GM19452 (cell line): ENCODE results near the gene STK39.
"Not testable (repeated sequence)": the region's sequence is repeated elsewhere in the genome, so short reads cannot be mapped to it uniquely, and the experiment has no call there.

Experiments
- ATAC-seq: cut with Tn5 transposase; IDR thresholded peaks from one replicate; pipeline ENCODE4 v1.9.1; 2021; ENCODE audit not compliant: unreplicated experiment

Gene STK39

GRCh38 chr2:168247341-168248261, at the start of gene STK39:
Gene STK39 (minus strand): TSS chr2:168247595. CDS start chr2:168247435, 160 bp downstream.
- ATAC-seq: peak; percentile 68

GRCh38 chr2:168295051-168295450, 47.7 kb upstream of the STK39 start:
- ATAC-seq: no peak

GRCh38 chr2:168294409-168294808, 47.0 kb upstream of the STK39 start:
- ATAC-seq: no peak

- ATAC-seq: no peak
Measured at GRCh38 chr2:168293766-168294165, 46.4 kb upstream of the STK39 start.

- no peak for ATAC-seq
Measured at GRCh38 chr2:168290391-168290790, 43.0 kb upstream of the STK39 start.

- ATAC-seq: no peak
Measured at GRCh38 chr2:168289880-168290279, 42.5 kb upstream of the STK39 start.

GRCh38 chr2:168286535-168286934, 39.1 kb upstream of the STK39 start:
- no peak for ATAC-seq

GRCh38 chr2:168278424-168278888, 31.1 kb upstream of the STK39 start:
- ATAC-seq: no peak

- no peak for ATAC-seq
Measured at GRCh38 chr2:168277276-168277675, 29.9 kb upstream of the STK39 start.

- ATAC-seq: no peak
Measured at GRCh38 chr2:168272225-168272624, 24.8 kb upstream of the STK39 start.

GRCh38 chr2:168262926-168263325, 15.5 kb upstream of the STK39 start:
- not testable (repeated sequence) for ATAC-seq

- ATAC-seq: no peak
Measured at GRCh38 chr2:168256448-168256847, 9.1 kb upstream of the STK39 start.

- no peak for ATAC-seq
Measured at GRCh38 chr2:168255866-168256265, 8.5 kb upstream of the STK39 start.

- ATAC-seq: no peak
Measured at GRCh38 chr2:168255103-168255502, 7.7 kb upstream of the STK39 start.

- no peak for ATAC-seq
Measured at GRCh38 chr2:168254158-168254935, 7.0 kb upstream of the STK39 start.

- no peak for ATAC-seq
Measured at GRCh38 chr2:168253379-168253778, 6.0 kb upstream of the STK39 start.

- ATAC-seq: no peak
Measured at GRCh38 chr2:168252976-168253375, 5.6 kb upstream of the STK39 start.

GRCh38 chr2:168246483-168247340, 683 bp downstream of the STK39 start:
- peak; percentile 59 for ATAC-seq

- no peak for ATAC-seq
Measured at GRCh38 chr2:168246072-168246482, 1.3 kb downstream of the STK39 start.

- no peak for ATAC-seq
Measured at GRCh38 chr2:168245074-168245825, 2.1 kb downstream of the STK39 start.
